GM19372 (cell line): Measurements from ENCODE around the gene NTRK2.
"Not testable (repeated sequence)": the region's sequence is repeated elsewhere in the genome, so short reads cannot be mapped to it uniquely, and the experiment has no call there.

Source experiments
- ATAC-seq: cut with Tn5 transposase; IDR thresholded peaks from one replicate; pipeline ENCODE4 v1.9.1; 2021; ENCODE audit warnings: mild to moderate bottlenecking, low read depth, moderate library complexity; ENCODE audit not compliant: unreplicated experiment

Gene NTRK2

DNA sequence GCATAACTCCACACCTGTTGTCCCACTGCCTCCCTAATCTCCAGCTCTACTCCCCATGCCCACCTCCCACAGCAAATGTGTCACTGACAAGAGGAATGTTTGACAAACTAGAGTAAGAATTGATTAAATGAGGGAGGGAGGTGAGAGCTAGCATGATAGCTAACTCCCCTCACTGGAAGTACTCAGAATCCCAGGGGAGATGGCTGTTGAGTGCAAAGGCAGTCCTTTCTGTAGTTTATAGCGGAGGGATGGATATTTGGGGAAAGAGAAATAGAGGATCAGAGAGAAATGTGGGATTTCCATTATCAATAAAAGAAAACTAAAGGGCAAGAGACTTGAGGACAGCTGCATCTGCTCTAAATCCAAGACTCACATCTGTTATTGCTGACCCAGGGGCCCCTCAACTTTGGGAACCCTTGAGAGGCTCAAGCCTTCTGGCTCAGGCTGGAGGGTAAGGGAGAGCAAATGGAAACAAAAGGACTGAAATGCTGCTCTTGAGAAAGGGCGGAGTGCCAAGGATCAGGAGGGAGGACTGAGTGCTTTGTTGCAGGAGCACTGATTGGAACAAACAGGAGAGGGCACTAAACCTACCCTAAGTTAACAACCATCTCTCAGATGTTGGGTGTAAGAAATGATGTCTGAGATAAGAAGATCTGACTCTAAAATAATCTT is 372.1 kb downstream of the NTRK2 start:
- ATAC-seq, result no peak

- ATAC-seq, result no peak
Observed at GRCh38 chr9:85042981-85043647, 373.6 kb downstream of the NTRK2 start.

DNA sequence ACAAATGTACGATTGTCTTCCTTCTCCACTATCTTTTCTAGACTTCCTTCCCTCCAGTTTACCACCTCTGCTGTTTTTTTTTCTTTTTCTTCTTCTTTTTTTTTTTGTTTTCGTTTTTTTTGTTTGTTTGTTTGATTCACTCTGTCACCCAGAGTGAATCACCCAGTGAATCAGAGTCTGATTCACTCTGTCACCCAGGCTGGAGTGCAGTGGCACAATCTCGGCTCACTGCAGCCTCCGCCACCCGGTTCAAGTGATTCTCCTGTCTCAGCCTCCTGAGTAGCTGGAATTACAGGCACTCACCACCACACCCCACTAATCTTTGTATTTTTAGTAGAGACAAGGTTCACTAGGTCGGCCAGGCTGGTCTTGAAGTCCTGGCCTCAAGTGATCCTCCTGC is 375.7 kb downstream of the NTRK2 start:
- no peak for ATAC-seq

GRCh38 chr9:85046475-85046874 is 376.9 kb downstream of the NTRK2 start:
- no peak for ATAC-seq

GRCh38 chr9:85053206-85053786 is 383.8 kb downstream of the NTRK2 start:
- ATAC-seq, result no peak

- ATAC-seq, result no peak
Observed at GRCh38 chr9:85054017-85054416, 384.5 kb downstream of the NTRK2 start.

DNA sequence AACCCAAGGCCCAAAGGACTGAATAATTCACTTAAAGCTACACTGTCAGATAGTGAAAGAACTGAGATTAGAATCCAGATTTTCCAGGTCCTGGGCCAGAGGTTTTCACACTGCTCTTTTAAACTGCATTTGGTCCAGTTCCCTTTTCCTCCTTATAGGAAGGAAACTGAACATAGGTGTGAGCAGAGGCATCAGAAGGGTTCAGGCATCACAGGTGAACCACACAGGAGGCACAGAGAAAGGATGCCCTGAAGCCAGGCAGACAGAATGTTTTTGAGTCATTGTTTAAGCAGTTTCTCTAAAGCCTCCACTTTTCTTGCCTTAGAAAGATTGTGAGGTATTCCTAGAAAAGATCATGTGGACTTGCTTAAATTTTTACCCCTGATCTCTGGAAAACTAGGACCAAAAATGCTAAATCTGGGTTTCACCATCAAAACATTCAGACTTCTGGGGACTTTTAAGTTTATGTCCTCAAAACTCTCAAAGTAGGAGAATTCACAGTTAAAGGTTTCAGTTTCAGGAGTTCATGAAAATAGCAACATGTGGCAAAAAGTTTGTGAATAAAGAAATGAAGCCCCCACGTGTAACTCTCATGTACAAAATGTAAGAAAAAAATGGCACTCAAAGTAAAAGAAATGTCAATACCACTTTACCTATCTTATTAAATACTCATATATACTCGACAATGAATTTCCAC is 386.1 kb downstream of the NTRK2 start:
- ATAC-seq, result peak; percentile 62

DNA sequence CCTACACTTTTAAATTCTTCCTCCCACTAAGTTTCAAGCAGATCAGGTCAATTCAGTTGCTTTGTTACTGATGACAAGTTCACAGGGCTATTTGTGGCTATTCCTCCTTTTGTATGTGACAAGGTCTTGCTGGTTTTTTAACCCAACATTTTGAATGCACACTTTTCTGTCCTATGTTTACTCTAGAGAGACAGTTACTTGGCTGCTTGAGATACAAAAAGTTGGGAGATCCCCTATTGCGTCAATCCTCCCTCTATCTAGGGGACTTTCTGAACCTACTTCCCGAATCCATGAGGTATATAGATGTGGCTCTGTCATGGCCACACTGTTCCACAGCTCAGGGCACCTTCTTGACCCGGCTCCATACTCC is 386.7 kb downstream of the NTRK2 start:
- ATAC-seq, result peak; percentile 49

- no peak for ATAC-seq
Observed at GRCh38 chr9:85061969-85062368, 392.4 kb downstream of the NTRK2 start.

DNA sequence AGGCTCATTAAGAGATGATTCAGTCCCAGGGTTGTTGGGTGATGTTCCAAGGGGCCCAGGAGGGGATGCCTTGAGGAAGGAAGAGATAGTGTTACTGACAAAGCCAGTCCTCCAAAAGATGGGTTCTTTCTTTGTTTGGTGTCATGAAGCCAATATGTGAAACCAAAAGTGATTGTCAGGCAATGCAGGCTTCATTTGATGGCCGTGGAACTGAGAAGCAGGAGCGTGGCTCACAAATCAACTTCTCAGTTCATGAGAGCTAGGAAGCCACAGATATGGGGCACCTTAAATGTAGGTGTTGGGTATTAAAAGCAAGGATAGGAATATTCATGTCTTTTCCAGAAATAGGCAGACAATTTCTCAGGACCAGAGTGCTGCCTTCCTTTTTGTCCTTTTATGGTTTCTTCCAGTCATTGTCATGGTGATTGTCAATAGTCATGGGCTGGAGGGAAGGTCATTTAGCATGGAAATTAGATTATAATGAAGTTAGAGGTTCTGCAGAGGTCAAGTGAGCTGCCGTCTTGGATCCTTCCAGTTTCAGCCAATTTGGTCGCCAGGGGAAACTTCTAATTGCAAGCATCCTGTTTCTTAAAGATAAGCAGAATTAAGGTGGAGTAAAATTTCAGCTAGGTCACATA is 393.0 kb downstream of the NTRK2 start:
- no peak for ATAC-seq

GRCh38 chr9:85064811-85065371 is 395.4 kb downstream of the NTRK2 start:
- no peak for ATAC-seq

DNA sequence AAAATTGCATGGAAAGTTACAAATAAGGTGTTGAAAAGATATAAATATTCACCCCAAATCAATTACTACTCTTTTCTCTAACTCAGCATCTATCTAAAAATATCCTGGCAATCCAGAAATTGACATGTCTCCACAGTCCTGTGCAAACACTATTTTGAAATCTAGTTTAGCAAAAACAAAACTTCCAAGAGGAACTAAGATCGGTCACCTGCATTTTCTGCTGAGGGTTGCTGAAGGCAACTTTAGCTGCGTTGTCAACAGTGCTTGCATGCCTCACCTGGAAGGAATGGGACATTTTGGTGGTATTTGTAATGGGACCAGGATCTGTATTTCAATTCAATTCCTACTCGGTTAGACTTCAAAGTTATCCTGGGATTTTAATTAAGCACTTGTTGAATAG is 398.3 kb downstream of the NTRK2 start:
- ATAC-seq, result peak; percentile 55

DNA sequence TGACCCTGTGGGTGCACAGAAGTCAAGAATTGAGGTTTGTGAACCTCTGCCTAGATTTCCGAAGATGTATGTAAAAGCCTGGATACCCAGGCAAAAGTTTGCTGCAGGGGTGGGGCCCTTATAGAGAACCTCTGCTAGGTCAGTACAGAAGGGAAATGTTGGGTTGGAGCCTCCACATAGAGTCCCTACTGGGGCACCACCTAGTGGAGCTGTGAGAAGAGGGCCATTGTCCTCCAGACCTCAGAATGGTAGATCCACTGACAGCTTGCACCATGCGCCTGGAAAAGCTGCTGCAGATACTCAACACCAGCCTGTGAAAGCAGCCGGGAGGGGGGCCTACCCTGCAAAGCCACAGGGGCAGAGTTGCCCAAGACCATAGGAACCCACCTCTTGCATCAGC is 399.9 kb downstream of the NTRK2 start:
- not testable (repeated sequence) for ATAC-seq
